ENCODE results near the gene GPR142. TPM values are rescaled to one million over a fixed set of nuclear protein-coding genes. Genes with fewer than 3 reads are reported as not detected.

GPR142 gene
- total RNA-seq, 1 experiment from 2014 or later = 0.33 TPM

GRCh38 chr17:74343526-74344284 is 23.6 kb upstream of the GPR142 start:
- H2BK120ac ChIP-seq (ENCODE audit: low read depth, low read length, poor library complexity, severe bottlenecking) = no peak overlapping the region

More at GRCh38 chr17:74343526-74344284, 23.6 kb upstream of the GPR142 start:
- H3K4me3 Mint-ChIP-seq = no peak overlapping the region
- Histone ChIP-seq H2AK5ac (ENCODE audit: insufficient read length, low read length) (no peak overlapping the region), H4K8ac (replicated peaks; ENCODE audit: insufficient read length, low read depth, low read length) (no peak overlapping the region), H4K91ac (ENCODE audit: insufficient read length, low read depth, low read length) (no peak overlapping the region), H3K4me1 (ENCODE audit: insufficient read depth, low read length) (peaks cover 2% of the 10 kb centered on the region; the same call in 1 of the 2 replicates), H3K18ac (ENCODE audit: insufficient read length, low read depth, low read length) (no peak overlapping the region), H3T11ph (ENCODE audit: low read length) (no peak overlapping the region), H2BK15ac (ENCODE audit: low read depth, low read length) (no peak overlapping the region), H3K79me2 (ENCODE audit: insufficient read depth, low read length) (no peaks in the 10 kb centered on the region), H3K14ac (ENCODE audit: insufficient read depth, low read length) (no peak overlapping the region), H3K23me2 (ENCODE audit: insufficient read length, low read depth, low read length, poor library complexity, severe bottlenecking) (no peaks in the 10 kb centered on the region), H2AFZ (ENCODE audit: low read length) (no peak overlapping the region), H2BK12ac (ENCODE audit: insufficient read length, low read depth, low read length) (no peak overlapping the region), H3K9me3 (ENCODE audit: control insufficient read depth, low read depth, low read length) (no peaks in the 10 kb centered on the region), H3K23ac (ENCODE audit: insufficient read length, low read depth, low read length) (no peak overlapping the region), H3K9ac (ENCODE audit: extremely low read depth, insufficient read length, low read length) (no peak overlapping the region), H2BK5ac (ENCODE audit: insufficient read length, low read length) (no peak overlapping the region), H3K4me2 (ENCODE audit: insufficient read depth, insufficient read length, low read length) (no peak overlapping the region), H4K5ac (ENCODE audit: insufficient read length, low read depth, low read length) (no peak overlapping the region), H3K79me1 (ENCODE audit: insufficient read depth, low read depth, low read length, poor library complexity, severe bottlenecking) (no peaks in the 10 kb centered on the region), H3K56ac (ENCODE audit: insufficient read length, low read depth, low read length) (no peak overlapping the region), H3K27ac (ENCODE audit: insufficient read length, low read depth, low read length) (no peak overlapping the region), H2BK20ac (ENCODE audit: low read depth, low read length, poor library complexity, severe bottlenecking) (no peak overlapping the region), H3K27me3 (ENCODE audit: insufficient read depth, low read length) (no peaks in the 10 kb centered on the region), H4K20me1 (ENCODE audit: control insufficient read depth, insufficient read depth, insufficient read length) (no peaks in the 10 kb centered on the region), H3K4ac (ENCODE audit: low read depth, low read length) (no peak overlapping the region)
- TF ChIP-seq CTCF (conservative IDR thresholded peaks at IDR 0.05) = no peak
- WGBS (ENCODE audit: extremely low coverage, insufficient read length, low lambda C conversion rate) = no CpG with 5 or more reads among the region's 9 CpGs
- H3K27me3 Mint-ChIP-seq (ENCODE audit: low read depth) = peaks cover 35% of the 10 kb centered on the region
- H3K4me1 Mint-ChIP-seq = peaks cover 6 to 31% of the 10 kb centered on the region in 2 experiments
- H3K36me3 Mint-ChIP-seq (ENCODE audit: insufficient read depth in 1 of 3, low read depth in 3 of 3) = no peaks in the 10 kb centered on the region
- DNase-seq = no peak
- H3K27ac Mint-ChIP-seq = no peak overlapping the region; a peak in 1 of 7 replicates
- no peaks in the 10 kb centered on the region for H3K9me3 Mint-ChIP-seq
